ENCODE results near the gene ANKRD16.

- TF ChIP-seq, protein P1, sequence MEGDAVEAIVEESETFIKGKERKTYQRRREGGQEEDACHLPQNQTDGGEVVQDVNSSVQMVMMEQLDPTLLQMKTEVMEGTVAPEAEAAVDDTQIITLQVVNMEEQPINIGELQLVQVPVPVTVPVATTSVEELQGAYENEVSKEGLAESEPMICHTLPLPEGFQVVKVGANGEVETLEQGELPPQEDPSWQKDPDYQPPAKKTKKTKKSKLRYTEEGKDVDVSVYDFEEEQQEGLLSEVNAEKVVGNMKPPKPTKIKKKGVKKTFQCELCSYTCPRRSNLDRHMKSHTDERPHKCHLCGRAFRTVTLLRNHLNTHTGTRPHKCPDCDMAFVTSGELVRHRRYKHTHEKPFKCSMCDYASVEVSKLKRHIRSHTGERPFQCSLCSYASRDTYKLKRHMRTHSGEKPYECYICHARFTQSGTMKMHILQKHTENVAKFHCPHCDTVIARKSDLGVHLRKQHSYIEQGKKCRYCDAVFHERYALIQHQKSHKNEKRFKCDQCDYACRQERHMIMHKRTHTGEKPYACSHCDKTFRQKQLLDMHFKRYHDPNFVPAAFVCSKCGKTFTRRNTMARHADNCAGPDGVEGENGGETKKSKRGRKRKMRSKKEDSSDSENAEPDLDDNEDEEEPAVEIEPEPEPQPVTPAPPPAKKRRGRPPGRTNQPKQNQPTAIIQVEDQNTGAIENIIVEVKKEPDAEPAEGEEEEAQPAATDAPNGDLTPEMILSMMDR (IDR thresholded peaks at IDR 0.05) = no peak
- no peak for TF ChIP-seq EP300 (IDR thresholded peaks at IDR 0.05)
Observed at GRCh38 chr10:5854131-5854475, 35.6 kb downstream of the ANKRD16 start.
